Measurements from ENCODE around the gene SSH2.

The SSH2 gene

GRCh38 chr17:29924786-29925185 is 5.2 kb downstream of the SSH2 start:
- no peaks in the 10 kb centered on the region for H3K9me3 ChIP-seq (replicated peaks; ENCODE audit: low read length)
- no peaks in the 10 kb centered on the region for H3K27me3 ChIP-seq (ENCODE audit: control insufficient read depth, insufficient read depth, low read length)
- H3K4me3 ChIP-seq (ENCODE audit: low read length) = no peak overlapping the region
- no peak overlapping the region for H3K4me2 ChIP-seq (ENCODE audit: low read length)
- peaks cover 6% of the 10 kb centered on the region for H3K4me1 ChIP-seq (ENCODE audit: control insufficient read depth, insufficient read depth, low read length)
- H3K9ac ChIP-seq (ENCODE audit: low read depth, low read length) = no peak overlapping the region
- peaks cover 2% of the 10 kb centered on the region for H3K36me3 ChIP-seq (ENCODE audit: insufficient read depth, low read length)

- Histone ChIP-seq H3K4me1 (ENCODE audit: control insufficient read depth, insufficient read depth, low read length) (peaks cover 8% of the 10 kb centered on the region), H3K4me3 (ENCODE audit: low read length) (no peak overlapping the region), H3K9ac (ENCODE audit: low read depth, low read length) (peak overlapping the region; percentile 26)
These were observed 10.8 kb downstream of the SSH2 start for GRCh38 chr17:29918922-29919856.

GRCh38 chr17:29918016-29918415 is 12.0 kb downstream of the SSH2 start:
- H3K4me1 ChIP-seq (ENCODE audit: control insufficient read depth, insufficient read depth, low read length) = peaks cover 8% of the 10 kb centered on the region
- H3K36me3 ChIP-seq (ENCODE audit: insufficient read depth, low read length) = peaks cover 2% of the 10 kb centered on the region
- no peak overlapping the region for H3K4me2 ChIP-seq (ENCODE audit: low read length)
- H3K9me3 ChIP-seq (replicated peaks; ENCODE audit: low read length) = no peaks in the 10 kb centered on the region
- no peak overlapping the region for H3K9ac ChIP-seq (ENCODE audit: low read depth, low read length)
- no peaks in the 10 kb centered on the region for H3K27me3 ChIP-seq (ENCODE audit: control insufficient read depth, insufficient read depth, low read length)
- H3K4me3 ChIP-seq (ENCODE audit: low read length) = no peak overlapping the region

More at GRCh38 chr17:29918922-29919856, 10.8 kb downstream of the SSH2 start:
- no peaks in the 10 kb centered on the region for H3K27me3 ChIP-seq (ENCODE audit: control insufficient read depth, insufficient read depth, low read length)
- peaks cover 2% of the 10 kb centered on the region for H3K36me3 ChIP-seq (ENCODE audit: insufficient read depth, low read length)
- peak overlapping the region; percentile 39 for H3K4me2 ChIP-seq (ENCODE audit: low read length)
- no peaks in the 10 kb centered on the region for H3K9me3 ChIP-seq (replicated peaks; ENCODE audit: low read length)

GRCh38 chr17:29914819-29915537 is 15.1 kb downstream of the SSH2 start:
- Histone ChIP-seq H3K4me2 (ENCODE audit: low read length) (no peak overlapping the region), H3K4me3 (ENCODE audit: low read length) (no peak overlapping the region), H3K27me3 (ENCODE audit: control insufficient read depth, insufficient read depth, low read length) (no peaks in the 10 kb centered on the region), H3K9ac (ENCODE audit: low read depth, low read length) (no peak overlapping the region), H3K4me1 (ENCODE audit: control insufficient read depth, insufficient read depth, low read length) (peaks cover 8% of the 10 kb centered on the region), H3K9me3 (replicated peaks; ENCODE audit: low read length) (no peaks in the 10 kb centered on the region), H3K36me3 (ENCODE audit: insufficient read depth, low read length) (no peaks in the 10 kb centered on the region)

- H3K36me3 ChIP-seq (ENCODE audit: insufficient read depth, low read length) = no peaks in the 10 kb centered on the region
- H3K4me2 ChIP-seq (ENCODE audit: low read length) = no peak overlapping the region
These were observed 18.3 kb downstream of the SSH2 start for GRCh38 chr17:29911641-29912177.

GRCh38 chr17:29909236-29910003 is 20.6 kb downstream of the SSH2 start:
- H3K9ac ChIP-seq (ENCODE audit: low read depth, low read length) = no peak overlapping the region
- H3K9me3 ChIP-seq (replicated peaks; ENCODE audit: low read length) = no peaks in the 10 kb centered on the region
- H3K36me3 ChIP-seq (ENCODE audit: insufficient read depth, low read length) = no peaks in the 10 kb centered on the region
- no peak overlapping the region for H3K4me2 ChIP-seq (ENCODE audit: low read length)
- H3K4me3 ChIP-seq (ENCODE audit: low read length) = no peak overlapping the region
- no peaks in the 10 kb centered on the region for H3K4me1 ChIP-seq (ENCODE audit: control insufficient read depth, insufficient read depth, low read length)
- no peaks in the 10 kb centered on the region for H3K27me3 ChIP-seq (ENCODE audit: control insufficient read depth, insufficient read depth, low read length)

More at GRCh38 chr17:29911641-29912177, 18.3 kb downstream of the SSH2 start:
- no peaks in the 10 kb centered on the region for H3K27me3 ChIP-seq (ENCODE audit: control insufficient read depth, insufficient read depth, low read length)
- no peak overlapping the region for H3K9ac ChIP-seq (ENCODE audit: low read depth, low read length)
- no peaks in the 10 kb centered on the region for H3K4me1 ChIP-seq (ENCODE audit: control insufficient read depth, insufficient read depth, low read length)
- H3K4me3 ChIP-seq (ENCODE audit: low read length) = no peak overlapping the region
- H3K9me3 ChIP-seq (replicated peaks; ENCODE audit: low read length) = no peaks in the 10 kb centered on the region

GRCh38 chr17:29906969-29907368 is 23.1 kb downstream of the SSH2 start:
- no peaks in the 10 kb centered on the region for H3K4me1 ChIP-seq (ENCODE audit: control insufficient read depth, insufficient read depth, low read length)
- H3K9ac ChIP-seq (ENCODE audit: low read depth, low read length) = no peak overlapping the region
- H3K27me3 ChIP-seq (ENCODE audit: control insufficient read depth, insufficient read depth, low read length) = no peaks in the 10 kb centered on the region
- H3K4me3 ChIP-seq (ENCODE audit: low read length) = no peak overlapping the region
- H3K9me3 ChIP-seq (replicated peaks; ENCODE audit: low read length) = no peaks in the 10 kb centered on the region
- no peak overlapping the region for H3K4me2 ChIP-seq (ENCODE audit: low read length)
- H3K36me3 ChIP-seq (ENCODE audit: insufficient read depth, low read length) = no peaks in the 10 kb centered on the region

- H3K9ac ChIP-seq (ENCODE audit: low read depth, low read length) = no peak overlapping the region
- H3K27me3 ChIP-seq (ENCODE audit: control insufficient read depth, insufficient read depth, low read length) = no peaks in the 10 kb centered on the region
- H3K9me3 ChIP-seq (replicated peaks; ENCODE audit: low read length) = no peaks in the 10 kb centered on the region
- no peaks in the 10 kb centered on the region for H3K4me1 ChIP-seq (ENCODE audit: control insufficient read depth, insufficient read depth, low read length)
- no peak overlapping the region for H3K4me2 ChIP-seq (ENCODE audit: low read length)
- H3K36me3 ChIP-seq (ENCODE audit: insufficient read depth, low read length) = no peaks in the 10 kb centered on the region
- no peak overlapping the region for H3K4me3 ChIP-seq (ENCODE audit: low read length)
These were observed 24.2 kb downstream of the SSH2 start for GRCh38 chr17:29905879-29906167.

GRCh38 chr17:29905086-29905878 is 24.7 kb downstream of the SSH2 start:
- H3K4me2 ChIP-seq (ENCODE audit: low read length) = no peak overlapping the region
- H3K36me3 ChIP-seq (ENCODE audit: insufficient read depth, low read length) = no peaks in the 10 kb centered on the region
- no peaks in the 10 kb centered on the region for H3K27me3 ChIP-seq (ENCODE audit: control insufficient read depth, insufficient read depth, low read length)
- no peak overlapping the region for H3K9ac ChIP-seq (ENCODE audit: low read depth, low read length)
- no peak overlapping the region for H3K4me3 ChIP-seq (ENCODE audit: low read length)
- no peaks in the 10 kb centered on the region for H3K4me1 ChIP-seq (ENCODE audit: control insufficient read depth, insufficient read depth, low read length)
- no peaks in the 10 kb centered on the region for H3K9me3 ChIP-seq (replicated peaks; ENCODE audit: low read length)

GRCh38 chr17:29903471-29903870 is 26.6 kb downstream of the SSH2 start:
- H3K4me1 ChIP-seq (ENCODE audit: control insufficient read depth, insufficient read depth, low read length) = no peaks in the 10 kb centered on the region
- no peak overlapping the region for H3K9ac ChIP-seq (ENCODE audit: low read depth, low read length)
- no peaks in the 10 kb centered on the region for H3K27me3 ChIP-seq (ENCODE audit: control insufficient read depth, insufficient read depth, low read length)

More at GRCh38 chr17:29903471-29903870, 26.6 kb downstream of the SSH2 start:
- Histone ChIP-seq H3K4me2 (ENCODE audit: low read length) (no peak overlapping the region), H3K9me3 (replicated peaks; ENCODE audit: low read length) (no peaks in the 10 kb centered on the region), H3K4me3 (ENCODE audit: low read length) (no peak overlapping the region), H3K36me3 (ENCODE audit: insufficient read depth, low read length) (no peaks in the 10 kb centered on the region)

All from skeletal muscle satellite cell (primary cell).